ENCODE data around the gene PGPEP1.

- no peak for TF ChIP-seq CTCF (IDR thresholded peaks at IDR 0.05)
- no peak for TF ChIP-seq POLR2A (IDR thresholded peaks at IDR 0.05)
These were observed 53.4 kb downstream of the PGPEP1 start for GRCh38 chr19:18393836-18394235.

All from right lobe of liver (tissue), 4 donors.